K562 (cell line): Measurements from ENCODE around the gene EPHA2. TPM values are rescaled to one million over a fixed set of nuclear protein-coding genes. Genes with fewer than 3 reads are reported as not detected.

Source experiments
- ATF1 ChIP-seq, 2 experiments: fragments of 450-650 bp in 1 of 2; IDR thresholded peaks; 2 replicates each; pipeline ENCODE4 v1.6.1; 2016; ENCODE audit warnings: missing compliant biosample characterization in 1 of 2, missing genetic modification characterization in 1 of 2
- HDGF ChIP-seq: fragments of 450-650 bp; IDR thresholded peaks from 2 replicates; pipeline ENCODE4 v1.6.1; 2016
- MECOM ChIP-seq: fragments of 250-450 bp; sonication (Bioruptor Pico); IDR thresholded peaks from 2 replicates; pipeline ENCODE4 v1.8.0; 2022; ENCODE audit warnings: inconsistent platforms
- MTA3 ChIP-seq: fragments of 450-650 bp; formaldehyde crosslinking; IDR thresholded peaks from 2 replicates; pipeline ENCODE4 v1.6.1; 2017; ENCODE audit warnings: mild to moderate bottlenecking, borderline replicate concordance
- POLR2G ChIP-seq: fragments of 200-400 bp; formaldehyde crosslinking; IDR thresholded peaks from 2 replicates; pipeline ENCODE4 v1.6.1; 2017; ENCODE audit warnings: low read depth, mild to moderate bottlenecking, antibody characterized with exemption, low read length, moderate library complexity
- SMAD4 ChIP-seq: fragments of 250-450 bp; sonication (Bioruptor Pico); conservative IDR thresholded peaks from 2 replicates; pipeline ENCODE4 v1.8.0; 2021; ENCODE audit warnings: inconsistent platforms, mild to moderate bottlenecking, moderate library complexity
- SREBF1 ChIP-seq: fragments of 150-350 bp; IDR thresholded peaks from 2 replicates; pipeline ENCODE4 v1.6.1; 2014; ENCODE audit warnings: antibody characterized with exemption, low read depth, low read length, borderline replicate concordance
- TCF7L2 ChIP-seq: fragments of 150-350 bp; IDR thresholded peaks from 2 replicates; pipeline ENCODE4 v1.6.1; 2016; ENCODE audit warnings: low read depth, mild to moderate bottlenecking, low read length, moderate library complexity
- THRB ChIP-seq: fragments of 450-650 bp; formaldehyde crosslinking; conservative IDR thresholded peaks from 2 replicates; pipeline ENCODE4 v1.4.0; 2022; ENCODE audit warnings: mild to moderate bottlenecking, missing genetic modification characterization
- ZNF3 ChIP-seq: fragments of 250-450 bp; sonication (Bioruptor Pico); IDR thresholded peaks from 2 replicates; pipeline ENCODE4 v1.5.0; 2021; ENCODE audit warnings: mild to moderate bottlenecking, moderate library complexity
- ZNF668 ChIP-seq: fragments of 250-450 bp; sonication (Bioruptor Pico); IDR thresholded peaks from 2 replicates; pipeline ENCODE4 v1.8.0; 2022; ENCODE audit warnings: mild to moderate bottlenecking, inconsistent platforms
- polyA plus RNA-seq, 8 experiments: library from polyadenylated mRNA; depleted of rRNA in 4 of 8; stranded (reverse) in 5 of 8; unstranded in 3 of 8; fragments of >200 nt; fragmentation: Nextera tagmentation in 2 of 8; fragmentation: Illumina TruSeq in 1 of 8; extraction: Ambion mirVana in 2 of 8; extraction: Trizol in 1 of 8; gene quantifications; 2 replicates each; pipeline versions ENCODE4 v1.2.1 to v1.2.3, GENCODE V29; 2011 to 2014; ENCODE audit warnings: inconsistent platforms in 1 of 8, missing spikeins in 1 of 8
- total RNA-seq, 7 experiments: library from RNA; depleted of rRNA in 6 of 7; stranded (reverse); fragments of >200 nt in 6 of 7; fragmentation: Illumina TruSeq in 2 of 7; extraction: Trizol in 2 of 7; gene quantifications; 2 replicates each; pipeline versions ENCODE4 v1.2.1 to v1.2.3, GENCODE V29; 2011 to 2021; ENCODE audit warnings: low replicate concordance in 1 of 7
- TF ChIP-seq, protein P1 (sequence below): sonication (generic); formaldehyde crosslinking; IDR thresholded peaks from 2 replicates; pipeline ENCODE4 v1.8.0; 2023; ENCODE audit warnings: mild to moderate bottlenecking, missing genetic modification reagents
- TF ChIP-seq, protein P2 (sequence below): fragments of 450-650 bp; IDR thresholded peaks from 2 replicates; pipeline ENCODE4 v1.6.1; 2016; ENCODE audit warnings: low read depth, mild to moderate bottlenecking, moderate library complexity

The EPHA2 gene
- total and polyA plus RNA-seq, 9 of the 15 experiments (the other 6 are each of a cell fraction or from before 2014, with no cell fraction given), result 0.04 to 0.40 (median 0.07) TPM; not detected in 4

DNA sequence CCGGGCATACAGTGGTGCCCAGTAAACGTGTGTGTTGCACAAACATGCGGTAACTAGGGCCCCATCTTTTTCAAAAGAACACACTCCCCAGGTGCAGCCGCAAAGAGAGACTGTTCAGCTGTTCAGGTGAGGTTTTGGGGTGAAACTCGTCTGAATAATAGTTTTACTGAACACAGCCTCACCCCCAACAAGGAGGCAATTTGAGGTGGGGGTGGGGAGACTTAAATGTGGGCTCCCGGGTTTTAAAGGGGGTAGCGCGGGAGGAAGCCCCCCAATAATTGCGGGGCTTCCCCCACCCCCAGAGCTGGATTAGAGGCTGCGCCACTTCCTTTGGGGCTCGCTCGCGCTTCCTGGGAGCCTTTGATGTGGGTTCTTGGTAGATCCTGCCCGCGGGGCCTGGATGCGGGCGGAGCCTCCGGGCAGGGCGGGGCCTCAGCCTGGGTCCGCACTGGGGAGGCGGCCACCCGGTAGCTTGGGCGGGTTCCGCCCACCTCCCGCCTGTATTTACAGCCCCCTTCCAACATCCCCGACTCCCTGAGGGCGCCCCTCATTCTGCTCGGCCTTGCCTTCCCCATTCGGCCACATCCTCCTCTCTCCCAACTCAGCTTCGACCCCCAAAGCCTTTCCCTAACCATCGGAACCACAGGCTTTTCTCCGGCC is 6.4 kb upstream of the EPHA2 start (continued):
- TF ChIP-seq ZNF668, result peak; percentile 47; the same call in 1 of the 2 replicates
- TF ChIP-seq, protein P1, sequence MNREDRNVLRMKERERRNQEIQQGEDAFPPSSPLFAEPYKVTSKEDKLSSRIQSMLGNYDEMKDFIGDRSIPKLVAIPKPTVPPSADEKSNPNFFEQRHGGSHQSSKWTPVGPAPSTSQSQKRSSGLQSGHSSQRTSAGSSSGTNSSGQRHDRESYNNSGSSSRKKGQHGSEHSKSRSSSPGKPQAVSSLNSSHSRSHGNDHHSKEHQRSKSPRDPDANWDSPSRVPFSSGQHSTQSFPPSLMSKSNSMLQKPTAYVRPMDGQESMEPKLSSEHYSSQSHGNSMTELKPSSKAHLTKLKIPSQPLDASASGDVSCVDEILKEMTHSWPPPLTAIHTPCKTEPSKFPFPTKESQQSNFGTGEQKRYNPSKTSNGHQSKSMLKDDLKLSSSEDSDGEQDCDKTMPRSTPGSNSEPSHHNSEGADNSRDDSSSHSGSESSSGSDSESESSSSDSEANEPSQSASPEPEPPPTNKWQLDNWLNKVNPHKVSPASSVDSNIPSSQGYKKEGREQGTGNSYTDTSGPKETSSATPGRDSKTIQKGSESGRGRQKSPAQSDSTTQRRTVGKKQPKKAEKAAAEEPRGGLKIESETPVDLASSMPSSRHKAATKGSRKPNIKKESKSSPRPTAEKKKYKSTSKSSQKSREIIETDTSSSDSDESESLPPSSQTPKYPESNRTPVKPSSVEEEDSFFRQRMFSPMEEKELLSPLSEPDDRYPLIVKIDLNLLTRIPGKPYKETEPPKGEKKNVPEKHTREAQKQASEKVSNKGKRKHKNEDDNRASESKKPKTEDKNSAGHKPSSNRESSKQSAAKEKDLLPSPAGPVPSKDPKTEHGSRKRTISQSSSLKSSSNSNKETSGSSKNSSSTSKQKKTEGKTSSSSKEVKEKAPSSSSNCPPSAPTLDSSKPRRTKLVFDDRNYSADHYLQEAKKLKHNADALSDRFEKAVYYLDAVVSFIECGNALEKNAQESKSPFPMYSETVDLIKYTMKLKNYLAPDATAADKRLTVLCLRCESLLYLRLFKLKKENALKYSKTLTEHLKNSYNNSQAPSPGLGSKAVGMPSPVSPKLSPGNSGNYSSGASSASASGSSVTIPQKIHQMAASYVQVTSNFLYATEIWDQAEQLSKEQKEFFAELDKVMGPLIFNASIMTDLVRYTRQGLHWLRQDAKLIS, result no peak
- TF ChIP-seq MECOM, result no peak
- TF ChIP-seq POLR2G, result peak; percentile 82
- TF ChIP-seq TCF7L2, result peak; percentile 81; the same call in 1 of the 2 replicates
- 0 out of 2 replicates have a peak, but pooled peaks have one; percentile 36 for TF ChIP-seq HDGF
- TF ChIP-seq, protein P2, sequence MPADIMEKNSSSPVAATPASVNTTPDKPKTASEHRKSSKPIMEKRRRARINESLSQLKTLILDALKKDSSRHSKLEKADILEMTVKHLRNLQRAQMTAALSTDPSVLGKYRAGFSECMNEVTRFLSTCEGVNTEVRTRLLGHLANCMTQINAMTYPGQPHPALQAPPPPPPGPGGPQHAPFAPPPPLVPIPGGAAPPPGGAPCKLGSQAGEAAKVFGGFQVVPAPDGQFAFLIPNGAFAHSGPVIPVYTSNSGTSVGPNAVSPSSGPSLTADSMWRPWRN, result peak; percentile 61; the same call in 1 of the 2 replicates
- TF ChIP-seq THRB (CRISPR knock-in tag), result peak; percentile 57; the same call in 1 of the 2 replicates
- no peak for TF ChIP-seq ZNF3 (CRISPR knock-in tag)
- no peak for TF ChIP-seq ATF1 (CRISPR knock-in tag; IDR thresholded peaks at IDR 0.05)
- TF ChIP-seq ATF1 (tag; IDR thresholded peaks at IDR 0.05), result peak; percentile 44
- peak; percentile 75 for TF ChIP-seq MTA3
- peak; percentile 75 for TF ChIP-seq SMAD4 (CRISPR knock-in tag)
- no peak for TF ChIP-seq SREBF1
